Uterus (tissue), 2 donors: ENCODE data around the gene FILIP1L.

ENCODE experiments used
- CTCF ChIP-seq, 4 experiments: fragments of 200-600 bp in 2 of 4; fragments of 450-650 bp in 2 of 4; sonication (generic) in 2 of 4; IDR thresholded peaks; one replicate each; pipeline ENCODE4 v1.5.1; 2016 to 2019; ENCODE audit warnings: antibody characterized with exemption in 4 of 4, mild to moderate bottlenecking in 2 of 4, moderate library complexity in 1 of 4
- POLR2A ChIP-seq, 2 donors: fragments of 450-650 bp; IDR thresholded peaks; one replicate each; pipeline ENCODE4 v1.6.1; 2016; ENCODE audit warnings: antibody characterized with exemption in 2 of 2, mild to moderate bottlenecking in 1 of 2, moderate library complexity in 1 of 2

DNA sequence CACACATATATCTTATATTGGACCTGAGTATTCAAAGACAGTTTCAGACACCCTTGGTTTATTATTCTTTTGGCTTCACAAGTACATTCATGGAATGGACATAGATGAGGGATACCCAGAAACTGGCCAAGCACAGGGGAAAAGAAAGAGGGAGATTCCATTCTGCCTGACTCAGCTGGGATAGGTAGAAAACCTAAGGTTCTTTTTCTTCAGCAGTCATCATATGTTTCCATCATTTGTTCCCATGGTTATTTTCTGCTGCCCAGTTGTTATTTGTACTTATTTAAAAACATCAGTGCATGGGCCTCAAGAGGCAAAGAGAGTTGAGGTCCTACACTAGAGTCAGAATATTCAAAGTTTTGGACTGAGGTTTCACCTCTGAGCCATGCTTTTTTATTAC is 91.8 kb downstream of the FILIP1L start:
- TF ChIP-seq CTCF (IDR thresholded peaks at IDR 0.05), result no peak
- no peak for TF ChIP-seq POLR2A (IDR thresholded peaks at IDR 0.05)
